NK-92 treated with Interleukin-12 subunit alpha and Interleukin-12 subunit beta, amount 100 ng/mL, for 24 hours (cell line): ENCODE measurements around the gene BAIAP2L1.

Experiments
- DNase-seq: peaks from one replicate; lab custom pipeline; 2025; lab: John Stamatoyannopoulos, UW

BAIAP2L1 gene

DNA sequence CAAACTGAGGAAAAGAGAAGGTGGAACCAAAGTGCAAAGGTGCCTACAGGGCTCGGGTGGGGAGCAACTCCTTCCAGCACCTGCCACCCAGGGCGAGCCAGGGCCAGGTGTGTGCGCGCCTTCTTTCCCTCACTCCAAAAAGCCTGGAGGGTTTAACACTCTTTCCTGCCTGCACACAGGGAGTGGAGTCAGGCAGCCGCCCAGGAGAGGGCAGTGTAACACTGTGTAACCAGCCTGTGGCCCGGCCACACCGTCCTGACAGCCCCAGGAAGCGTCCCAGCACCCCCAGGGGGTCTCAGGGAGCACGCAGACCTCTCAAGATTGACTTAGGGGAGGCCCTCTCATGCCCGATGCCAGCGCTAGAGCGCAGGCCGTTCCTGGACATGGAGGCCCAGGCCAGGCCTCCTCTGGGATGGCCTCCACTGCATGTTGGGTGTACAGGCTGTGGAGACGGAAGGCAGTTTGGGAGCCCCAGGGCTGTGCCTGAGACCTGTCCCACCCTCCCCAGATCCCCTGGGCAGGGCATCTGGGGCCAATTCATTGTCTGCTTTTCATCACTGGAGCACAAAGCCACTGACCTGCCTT lies 106.0 kb downstream of the BAIAP2L1 start:
- DNase-seq, result no peak

DNA sequence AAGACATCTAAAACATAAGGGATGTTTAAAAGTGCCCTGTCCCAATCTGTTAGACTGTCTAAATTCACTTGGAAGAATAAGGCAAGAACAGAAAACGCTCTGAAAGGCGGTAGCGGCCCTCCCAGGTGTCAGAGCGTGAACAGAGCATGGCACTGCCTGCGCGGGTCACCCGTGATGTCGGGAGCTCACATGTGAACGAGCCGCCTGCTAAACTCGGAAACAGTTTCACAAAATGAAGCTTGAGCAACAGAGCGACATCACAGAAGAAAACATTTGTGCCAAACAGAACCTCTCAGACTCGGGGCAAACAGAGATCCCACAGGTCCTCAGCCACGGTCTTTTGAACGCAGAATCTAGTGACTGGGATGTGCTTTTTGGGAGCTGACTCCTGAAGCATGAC lies 106.6 kb downstream of the BAIAP2L1 start:
- DNase-seq, result no peak

DNA sequence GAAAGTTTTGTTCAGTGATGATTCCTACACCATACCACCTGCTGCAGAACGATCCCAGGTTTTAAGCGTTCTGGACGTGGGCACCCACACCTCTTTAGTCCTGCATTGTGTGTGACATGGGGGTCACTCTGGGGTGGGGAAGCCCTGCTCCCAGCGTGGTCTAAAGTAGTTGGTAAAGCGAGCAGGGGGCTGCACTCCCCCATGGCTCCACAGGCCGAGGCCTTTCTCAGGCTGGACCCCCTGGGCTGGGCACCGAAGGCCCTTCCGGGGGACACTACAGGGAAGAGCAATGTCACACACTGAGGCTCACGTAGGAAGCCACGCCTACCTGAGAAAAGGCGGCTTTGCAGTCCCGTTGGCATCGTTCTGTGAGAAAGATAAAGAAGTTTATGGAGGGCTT lies 107.1 kb downstream of the BAIAP2L1 start:
- no peak for DNase-seq

DNA sequence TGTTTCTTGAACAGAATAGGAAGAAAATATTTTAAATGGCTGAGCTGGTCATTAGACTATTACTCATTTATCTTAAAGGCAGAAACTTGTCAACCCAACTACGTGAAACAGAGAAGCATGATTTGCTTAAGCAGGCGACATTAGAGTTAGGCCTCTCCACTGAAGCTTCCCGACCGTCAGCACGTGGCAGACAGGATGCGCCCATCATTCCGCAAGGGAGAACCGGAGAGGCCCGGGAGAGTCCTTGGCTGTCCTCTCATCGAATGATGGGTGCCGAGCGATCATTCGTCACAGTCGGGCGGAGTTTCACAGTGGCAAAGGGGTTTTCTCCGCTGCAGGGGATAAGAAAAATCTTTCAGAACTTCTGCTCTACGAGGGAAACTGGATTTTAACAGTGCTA lies 107.6 kb downstream of the BAIAP2L1 start:
- no peak for DNase-seq

DNA sequence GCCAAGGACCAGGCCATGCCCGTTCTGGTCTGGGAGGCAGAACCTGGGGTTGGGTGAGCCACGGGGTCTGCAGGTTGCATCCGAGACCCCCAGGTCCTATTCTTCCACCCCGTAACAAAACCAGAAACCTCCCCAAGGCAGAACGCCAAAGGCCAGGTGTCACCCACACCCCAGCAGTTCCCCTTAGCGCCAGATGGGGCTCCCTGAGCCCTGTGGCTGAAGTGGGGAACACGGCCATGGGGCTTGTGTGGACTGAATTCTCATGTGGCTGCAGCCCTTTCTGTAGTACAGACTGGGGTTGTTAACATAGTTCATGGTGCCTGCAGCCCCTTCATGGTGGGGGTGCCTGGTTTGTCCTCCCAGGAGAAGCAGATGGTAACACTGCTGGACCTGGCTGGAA lies 109.2 kb downstream of the BAIAP2L1 start:
- DNase-seq, result no peak

DNA sequence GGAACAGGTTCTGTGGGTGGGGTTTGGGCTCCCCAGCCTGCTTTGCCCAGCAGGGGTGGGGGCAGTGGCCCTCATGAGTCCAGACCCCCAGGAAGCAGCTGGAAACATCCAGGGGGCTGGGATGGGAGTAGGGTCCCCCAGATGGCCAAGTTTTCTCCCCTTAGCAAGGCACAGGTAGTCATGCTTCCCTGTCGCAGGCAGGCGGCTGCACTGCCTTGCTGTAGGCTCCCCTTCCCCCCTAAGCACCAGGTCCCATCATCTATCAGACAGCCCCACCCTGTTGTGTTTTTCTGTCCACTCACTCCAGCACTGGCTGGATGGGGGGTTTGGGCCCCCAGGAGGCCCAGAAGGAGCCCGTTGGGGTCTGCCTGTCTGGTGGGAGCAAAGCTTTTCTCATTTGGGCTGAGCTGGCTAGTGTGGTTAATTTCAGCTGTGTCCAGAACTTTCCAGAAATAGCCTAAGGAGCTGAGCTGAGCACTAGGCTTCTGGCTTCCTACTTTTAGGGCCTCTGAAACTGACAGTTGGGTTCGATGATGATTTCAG lies 111.5 kb downstream of the BAIAP2L1 start:
- DNase-seq, result no peak

DNA sequence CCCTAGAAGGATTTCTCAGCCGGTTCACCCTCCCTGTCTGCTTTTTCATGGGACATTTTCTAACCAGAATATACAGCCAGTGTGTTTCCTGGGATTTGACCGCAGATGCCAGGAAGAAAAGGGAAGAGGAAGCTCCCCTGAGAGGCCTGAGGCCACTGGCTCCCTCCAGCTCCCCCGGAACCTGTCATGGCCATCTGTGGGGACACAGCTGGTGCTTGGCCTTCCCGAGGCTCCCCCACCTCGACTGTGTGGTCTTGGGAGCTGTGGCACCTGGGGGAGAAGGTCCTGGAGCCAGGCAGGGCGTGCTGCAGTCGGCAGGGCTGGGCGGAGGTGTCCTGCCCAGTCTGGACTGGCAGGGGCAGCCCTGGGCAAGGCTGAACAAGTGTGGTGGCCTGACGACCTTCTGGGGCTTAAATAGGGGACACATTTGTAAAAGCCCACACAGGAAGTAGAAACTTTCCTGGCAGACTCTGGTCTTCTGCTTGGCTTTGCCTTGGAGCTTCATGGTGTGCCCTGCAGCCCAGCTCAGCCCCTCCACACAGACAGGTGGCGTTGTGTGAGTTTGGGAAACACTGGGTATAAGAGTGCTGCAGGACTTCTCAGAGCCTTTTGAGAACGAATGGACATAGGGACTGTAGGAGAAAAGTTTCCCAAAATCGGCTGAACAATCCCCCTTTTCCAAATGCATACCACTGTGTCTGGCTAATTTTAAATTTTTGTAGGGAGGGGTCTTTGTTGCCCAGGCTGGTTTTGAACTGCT lies 112.6 kb downstream of the BAIAP2L1 start:
- DNase-seq, result no peak

DNA sequence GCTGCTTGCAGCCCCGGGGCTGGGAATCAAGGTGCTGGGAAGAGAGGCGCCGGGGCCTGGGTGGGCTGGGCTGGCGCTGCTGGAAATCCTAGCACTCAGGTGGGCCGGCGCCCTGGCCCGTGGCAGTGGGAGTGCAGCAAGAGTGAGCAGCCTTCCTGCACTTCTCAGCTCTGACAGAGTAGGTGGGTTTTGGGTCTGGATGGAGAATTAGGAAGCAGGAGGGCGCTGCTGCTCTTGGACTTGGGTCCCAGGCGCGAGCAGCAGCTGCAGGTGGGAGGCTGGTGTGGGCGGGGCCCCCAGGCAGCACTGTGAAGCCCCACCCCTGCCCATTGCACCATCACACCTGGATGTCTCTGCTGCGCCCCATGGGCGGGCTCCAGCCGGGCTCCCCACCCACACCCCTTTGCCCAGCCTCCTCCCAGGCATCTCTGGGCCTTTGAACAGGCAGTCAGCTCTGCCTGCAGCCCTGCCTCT lies 113.4 kb downstream of the BAIAP2L1 start:
- DNase-seq, result no peak

DNA sequence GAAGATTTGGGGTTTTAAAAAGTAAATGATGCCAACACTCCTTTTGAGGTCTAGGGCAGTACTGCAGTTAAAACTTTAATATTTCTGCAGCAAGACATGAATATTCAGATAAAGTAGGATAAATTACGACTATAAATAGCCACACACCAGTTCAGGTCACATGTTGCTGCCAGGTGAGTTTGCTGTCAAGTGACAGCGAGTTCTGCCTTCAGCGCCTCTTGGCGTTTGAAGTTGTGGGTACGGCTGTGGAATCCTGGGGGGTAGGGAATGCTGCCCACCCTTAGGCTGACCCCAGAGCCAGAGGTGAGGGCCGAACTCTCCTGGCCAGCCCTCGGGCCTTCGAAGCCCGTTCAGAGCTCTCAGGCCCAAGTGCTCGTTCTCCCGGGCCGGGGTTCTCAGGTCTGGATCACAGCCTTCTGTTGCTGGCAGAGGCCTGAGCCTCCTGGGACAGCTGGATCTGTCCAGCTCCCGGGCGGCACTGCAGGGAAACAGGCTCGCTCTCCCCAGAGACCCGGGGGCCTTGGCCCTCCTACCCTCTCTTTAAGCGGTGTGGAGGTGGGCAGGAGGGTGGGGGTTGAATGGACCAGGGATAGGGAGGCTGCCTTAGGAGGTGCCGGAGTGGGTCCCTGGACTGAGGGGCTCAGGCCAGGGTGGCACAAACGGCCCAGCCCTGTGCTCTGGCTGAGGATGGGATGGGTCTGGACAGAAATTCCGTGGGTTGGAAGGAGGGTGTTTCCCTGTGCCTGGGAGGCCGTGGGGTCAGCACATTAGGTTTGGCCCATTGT lies 114.0 kb downstream of the BAIAP2L1 start:
- no peak for DNase-seq

DNA sequence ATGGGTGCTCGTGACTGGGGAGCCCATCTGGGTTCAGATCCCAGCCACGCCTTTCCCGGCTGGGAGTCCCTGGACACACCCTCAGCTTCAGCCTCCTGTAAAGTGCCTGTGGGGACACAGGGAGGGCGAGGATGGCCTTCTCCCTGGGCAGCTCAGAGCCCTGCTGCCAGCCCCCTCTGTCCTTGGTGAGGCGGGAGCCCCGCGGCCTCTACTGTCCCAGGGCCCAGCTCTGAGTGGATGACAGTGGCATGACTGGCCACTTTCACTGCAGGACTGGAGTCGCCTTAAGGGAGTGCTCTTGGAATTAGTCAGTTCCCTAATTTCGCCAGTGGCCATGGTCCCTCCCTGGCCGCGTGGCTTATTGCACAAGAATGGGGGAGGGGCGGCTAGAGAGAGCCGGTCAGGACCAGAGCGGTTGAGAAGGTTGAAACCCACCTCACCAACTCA lies 114.8 kb downstream of the BAIAP2L1 start:
- no peak for DNase-seq

DNA sequence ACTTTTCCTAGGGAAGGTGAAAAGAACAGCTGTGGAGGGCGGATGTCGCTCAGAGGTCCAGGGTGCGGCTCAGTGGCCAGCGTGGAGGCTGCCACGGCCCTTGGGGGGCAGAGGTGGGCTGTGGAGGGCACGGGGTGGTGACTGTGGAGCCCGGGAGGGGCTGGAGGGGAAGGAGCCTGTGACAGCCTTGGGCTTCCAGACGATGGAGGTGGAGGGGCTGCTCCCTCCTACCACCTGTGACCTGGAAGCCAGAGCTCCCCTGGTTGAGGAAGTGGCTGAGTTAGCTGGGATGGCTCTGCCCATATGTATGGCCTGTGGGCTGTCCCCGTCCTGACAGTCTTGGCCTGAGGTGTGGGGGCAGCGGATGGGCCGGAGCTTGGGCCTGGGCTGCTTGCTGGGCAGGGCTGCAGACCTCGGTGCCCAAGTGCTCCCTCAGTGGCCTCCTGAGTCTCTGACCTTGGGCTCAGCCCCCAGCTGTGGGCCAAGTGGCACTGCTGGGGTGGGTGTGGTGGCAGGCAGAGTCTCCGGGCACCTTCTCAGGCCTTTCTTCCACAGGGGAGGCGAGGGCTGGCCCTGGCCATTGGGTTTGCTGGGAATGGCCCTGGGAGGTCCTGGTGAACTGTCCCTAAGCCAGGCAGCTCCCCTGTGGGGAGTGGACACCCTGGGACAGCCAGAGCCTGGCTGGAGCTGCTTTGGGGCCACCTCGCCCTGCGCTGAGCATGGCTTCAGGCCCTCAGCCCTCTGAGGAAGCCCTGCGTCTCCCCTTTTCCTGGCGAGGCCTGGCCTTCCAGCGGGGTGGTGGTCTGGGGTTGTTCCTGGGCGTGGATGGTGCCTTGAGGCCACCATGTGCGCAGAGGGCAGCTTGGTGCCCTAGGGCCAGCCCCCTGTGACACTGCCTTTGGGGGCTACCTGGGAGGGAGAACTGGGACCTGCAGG lies 115.5 kb downstream of the BAIAP2L1 start:
- no peak for DNase-seq

DNA sequence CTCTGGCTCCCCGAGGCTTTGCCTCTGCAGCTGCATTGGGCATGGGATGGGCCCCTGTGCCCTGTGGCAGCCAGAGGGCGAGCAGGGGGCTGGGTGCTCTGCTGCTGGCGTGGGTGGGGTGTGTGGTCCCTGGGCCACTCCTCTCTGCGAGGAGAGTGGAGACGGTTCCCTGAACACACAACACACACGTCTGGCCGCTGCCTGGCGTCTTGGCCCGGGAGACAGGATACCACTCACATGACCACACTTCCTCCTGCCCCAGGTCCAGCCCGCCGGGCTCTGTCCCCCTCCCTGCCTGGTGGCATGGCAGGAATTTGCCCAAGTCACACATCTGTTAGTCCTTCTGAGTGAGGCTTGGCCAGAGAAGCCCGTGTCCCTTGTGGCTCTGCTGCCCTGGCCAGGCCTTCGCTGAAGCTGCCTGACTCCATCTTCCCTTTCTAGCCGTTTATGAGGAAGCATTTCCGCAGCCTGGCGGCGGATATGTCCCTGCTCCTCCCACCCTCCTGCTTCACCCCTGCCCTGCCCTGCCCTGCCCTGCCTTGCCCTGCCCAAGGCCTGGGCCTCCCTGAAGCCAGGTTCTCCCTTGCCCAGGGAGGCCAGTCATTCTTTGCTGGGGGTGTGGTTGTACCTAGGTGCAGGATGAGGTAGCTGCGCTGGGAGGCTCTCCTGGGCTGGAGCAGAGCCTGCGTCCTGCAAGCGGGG lies 116.4 kb downstream of the BAIAP2L1 start:
- DNase-seq, result no peak

DNA sequence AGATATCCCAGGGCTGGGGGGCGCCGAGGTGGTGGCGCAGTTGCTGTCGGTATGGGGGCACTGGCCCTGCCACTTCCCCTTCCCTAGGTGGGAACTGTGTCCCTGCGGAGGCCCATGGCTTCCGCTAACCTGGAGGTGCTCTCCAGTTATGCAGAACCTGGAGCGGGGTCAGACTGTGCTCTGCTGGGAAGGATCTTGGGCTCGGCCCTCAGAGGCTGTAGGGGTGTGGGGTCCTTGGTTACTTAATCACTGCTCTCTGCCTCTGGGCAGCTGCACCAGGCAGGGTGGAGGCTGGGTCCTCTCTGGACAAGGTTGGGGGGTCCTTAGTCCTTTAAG lies 117.0 kb downstream of the BAIAP2L1 start:
- no peak for DNase-seq

DNA sequence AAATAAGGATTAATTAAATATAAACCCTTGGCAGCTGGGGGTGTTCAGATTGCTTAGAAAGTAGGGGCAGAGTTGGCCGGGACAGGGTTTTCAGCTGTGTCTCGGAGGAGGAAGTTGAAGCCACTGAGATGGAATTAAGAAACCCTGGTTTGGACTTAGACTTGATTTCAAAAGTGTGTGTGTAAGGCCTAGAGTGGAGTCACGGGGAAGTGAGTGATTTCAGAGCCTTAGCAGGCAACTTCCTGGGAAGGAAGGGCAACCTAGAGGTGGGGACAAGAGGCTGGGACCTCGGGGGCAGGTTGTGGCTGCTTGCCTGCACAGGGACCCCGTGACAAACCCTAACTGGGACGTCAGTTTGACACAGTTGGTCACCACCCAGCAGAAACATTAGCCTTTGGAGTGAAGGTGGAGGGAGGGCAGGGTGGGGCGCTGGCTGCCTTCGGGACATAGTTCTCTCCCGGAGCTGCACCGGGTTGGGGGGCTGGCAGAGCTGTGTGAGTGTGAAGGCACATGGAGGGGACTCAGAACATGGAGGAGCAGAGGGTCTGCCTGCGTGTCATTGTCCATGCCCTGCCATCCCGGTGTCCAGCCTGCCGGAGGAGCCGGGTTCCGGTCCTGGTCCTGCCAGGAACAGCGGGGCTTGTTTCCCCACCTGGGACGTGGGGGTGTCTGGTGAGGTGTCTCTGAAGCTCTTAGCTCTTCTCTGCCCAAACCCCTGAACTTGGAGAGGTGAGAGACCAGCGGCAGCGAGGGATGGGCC lies 117.6 kb downstream of the BAIAP2L1 start:
- no peak for DNase-seq

DNA sequence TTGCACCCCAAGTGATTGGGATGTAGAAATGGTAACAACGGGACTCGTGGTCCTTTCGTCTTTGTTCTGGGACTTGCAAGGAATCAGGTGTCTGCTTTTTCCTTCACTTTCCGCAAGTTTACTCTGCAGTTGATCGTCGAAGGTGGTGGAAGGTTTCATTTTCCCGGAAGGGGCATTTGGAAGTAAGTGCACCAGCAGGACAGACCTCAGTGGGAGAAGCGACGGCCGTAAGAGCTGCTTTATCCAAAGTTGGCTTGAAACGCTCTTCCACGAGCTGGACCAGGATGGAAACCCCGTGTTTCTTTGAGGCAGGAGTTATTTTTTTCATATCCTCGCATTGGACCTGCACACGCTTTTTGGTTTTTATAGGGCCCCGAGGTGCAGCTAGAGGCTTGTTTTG lies 118.2 kb downstream of the BAIAP2L1 start:
- no peak for DNase-seq

DNA sequence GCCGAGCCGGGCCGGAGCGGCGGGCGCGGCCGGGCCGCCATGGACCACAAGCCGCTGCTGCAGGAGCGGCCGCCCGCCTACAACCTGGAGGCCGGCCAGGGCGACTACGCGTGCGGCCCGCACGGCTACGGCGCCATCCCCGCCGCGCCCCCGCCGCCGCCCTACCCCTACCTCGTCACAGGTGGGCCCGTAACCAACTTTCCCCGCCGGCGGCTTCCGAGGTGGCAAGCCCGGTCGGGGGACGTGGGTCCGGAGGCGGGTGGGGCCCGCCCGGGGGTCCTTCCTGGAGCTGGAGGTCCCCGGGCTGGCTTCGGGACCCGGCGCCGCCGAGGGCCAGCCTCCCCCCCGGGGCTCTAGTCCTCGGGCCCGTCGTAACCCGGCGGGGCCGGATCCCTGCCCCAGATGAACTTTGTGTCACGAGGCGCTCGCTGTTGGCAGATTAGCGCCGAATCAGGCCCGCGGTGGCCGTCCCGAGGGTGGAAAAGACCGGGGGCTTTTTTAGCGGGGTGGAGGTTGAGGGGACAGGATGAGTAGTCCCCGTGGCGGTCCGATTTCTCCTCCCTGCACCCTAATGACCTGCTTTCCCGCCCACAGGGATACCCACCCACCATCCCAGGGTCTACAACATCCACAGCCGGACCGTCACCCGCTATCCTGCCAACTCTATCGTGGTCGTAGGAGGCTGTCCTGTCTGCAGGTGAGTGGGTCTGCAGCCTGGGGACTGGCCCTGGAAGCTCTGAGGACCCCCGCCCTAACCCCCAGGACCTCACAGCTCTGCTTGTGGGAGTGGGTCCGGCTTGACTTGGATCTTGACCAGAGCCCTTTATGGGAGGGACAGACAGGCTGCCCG lies 118.9 kb downstream of the BAIAP2L1 start:
- no peak for DNase-seq

DNA sequence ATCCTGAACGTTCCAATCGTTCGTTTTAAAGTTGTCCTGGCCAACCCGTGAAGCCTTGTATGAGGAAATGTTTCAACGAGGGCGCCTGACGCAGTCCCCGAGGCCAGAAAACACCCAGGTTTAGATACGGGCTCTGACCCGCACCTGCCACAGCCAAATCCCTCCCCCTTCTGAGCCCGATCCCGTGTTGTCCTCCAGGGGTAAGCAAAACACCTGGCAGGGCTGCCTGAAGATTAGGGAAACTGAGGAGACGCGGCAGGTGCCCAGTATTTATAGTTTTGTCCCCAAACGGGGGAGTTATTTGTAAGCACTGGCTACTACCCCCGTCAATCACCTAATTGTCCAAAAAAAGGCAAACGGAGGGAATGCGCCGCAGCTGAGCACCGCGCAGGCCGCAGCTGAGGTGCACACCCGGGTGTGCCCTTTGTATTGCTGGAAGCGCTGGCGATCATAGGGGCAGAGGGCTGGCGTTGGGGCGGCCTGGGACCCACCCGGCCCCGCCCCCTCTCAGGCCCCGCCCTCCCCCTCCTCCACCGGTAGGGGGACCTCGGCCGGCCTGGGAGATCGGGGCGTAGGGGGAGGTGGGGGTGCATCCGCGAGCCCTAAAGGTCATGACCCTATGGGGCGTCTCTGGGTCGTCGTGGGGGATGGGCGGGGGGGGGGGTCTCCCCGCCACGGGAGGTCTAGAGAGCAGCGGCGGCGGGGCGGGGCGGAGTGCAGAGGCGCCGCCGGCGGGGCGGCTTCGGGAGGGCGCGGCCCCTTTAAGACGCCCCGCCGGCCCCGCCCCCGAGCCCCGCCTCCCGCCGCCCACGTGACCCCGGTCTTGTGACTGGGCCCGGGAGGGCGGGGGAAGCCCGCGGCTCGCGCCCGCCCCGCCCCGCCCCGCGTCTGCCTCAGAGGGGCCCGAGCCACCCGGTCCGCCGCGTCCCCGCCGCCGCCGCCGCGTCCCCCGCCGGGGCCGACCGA lies 119.8 kb downstream of the BAIAP2L1 start, which contains the start of gene BRI3:
Gene BRI3, plus strand, starts transcription at position 896 of the 966 bp plus-strand sequence. CDS start 110 bp downstream, outside the sequence.
- peak; percentile 90 for DNase-seq

DNA sequence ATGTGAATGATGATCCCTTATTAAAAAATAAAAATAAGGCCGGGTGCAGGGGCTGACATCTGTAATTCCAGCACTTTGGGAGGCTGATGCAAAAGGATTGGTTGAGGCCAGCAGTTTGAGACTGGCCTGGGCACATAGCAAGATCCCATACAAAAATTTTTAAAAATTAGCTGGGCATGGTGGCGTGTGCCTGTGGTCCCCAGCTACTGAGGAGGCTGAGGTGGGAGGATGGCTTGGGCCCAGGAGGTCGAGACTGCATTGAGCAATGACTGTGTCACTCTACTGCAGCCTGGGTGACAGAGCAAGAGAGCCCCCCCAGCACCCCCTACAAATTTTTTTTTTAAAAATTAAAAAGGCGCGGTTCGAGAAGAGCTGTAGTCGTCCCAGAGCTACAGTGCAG lies 120.6 kb downstream of the BAIAP2L1 start:
- no peak for DNase-seq
